ENCODE results near the gene NRTN.

GRCh38 chr19:5832061-5832460 is 27.2 kb downstream of the NRTN start:
- TF ChIP-seq EZH2 (IDR thresholded peaks at IDR 0.05; ENCODE audit: insufficient read depth, poor library complexity, severe bottlenecking) = no peak
- no peak for TF ChIP-seq EZH2phosphoT487 (IDR thresholded peaks at IDR 0.05; ENCODE audit: insufficient read depth, low read depth)

Data from GM23248 (cell line).